Spleen (tissue), 7 donors: ENCODE data around the gene EPHA6.

Experiments used
- CTCF ChIP-seq, 11 experiments: fragments of 200-600 bp in 7 of 11; fragments of 450-650 bp in 4 of 11; sonication (generic) in 4 of 11; IDR thresholded peaks in 8 of 11; conservative IDR thresholded peaks in 3 of 11; 1 replicate in 7 of 11; 2 replicates in 4 of 11; pipeline versions ENCODE4 v1.4.0 to v1.8.0; 2016 to 2021; ENCODE audit warnings: antibody characterized with exemption in 11 of 11, inconsistent platforms in 4 of 11, mild to moderate bottlenecking in 1 of 11
- POLR2A ChIP-seq, 3 donors: fragments of 450-650 bp; IDR thresholded peaks; one replicate each; pipeline ENCODE4 v1.5.1; 2017; ENCODE audit warnings: antibody characterized with exemption in 3 of 3, mild to moderate bottlenecking in 1 of 3
- donor health status: DM: no; HTN: no; CAD: no; lungs with moderate emphysema.
- donor health status: DM: no; HTN: no; CAD: no.
- donor health status: DM: no; HTN: no; CAD: no.

- TF ChIP-seq CTCF (IDR thresholded peaks at IDR 0.05 in 8 of 11, conservative IDR thresholded peaks at IDR 0.05 in 3 of 11) (no peak), POLR2A (IDR thresholded peaks at IDR 0.05) (no peak)
Measured at GRCh38 chr3:96966181-96966929, 152.0 kb downstream of the EPHA6 start.
